ENCODE data around the gene KLHL8.

The KLHL8 gene

GRCh38 chr4:87220094-87220822 lies at the start of gene KLHL8:
Gene KLHL8 (minus strand): TSS chr4:87220618. CDS start chr4:87195539, 25,079 bp downstream.
- DNase-seq (ENCODE audit: low read depth, low spot score) = peak; percentile 43
- H3K36me3 ChIP-seq (ENCODE audit: control insufficient read depth, insufficient read depth, low read length) = no peaks in the 10 kb centered on the region
- no CpG with 5 or more reads among the region's 70 CpGs for WGBS (ENCODE audit: insufficient coverage, insufficient read length)
- peak within 1 kb of the TSS; percentile 74 for H3K4me3 ChIP-seq (ENCODE audit: low read length)
- H3K27me3 ChIP-seq (ENCODE audit: control insufficient read depth, insufficient read depth, low read length) = no peaks in the 10 kb centered on the region
- H3K4me1 ChIP-seq (ENCODE audit: control insufficient read depth, insufficient read depth, low read length) = no peaks in the 10 kb centered on the region
- no peak within 1 kb of the TSS for H3K27ac ChIP-seq (ENCODE audit: low read length)
- no peaks in the 10 kb centered on the region for H3K9me3 ChIP-seq (ENCODE audit: control insufficient read depth, insufficient read depth, low read length)

- H3K27ac ChIP-seq (ENCODE audit: low read length) = no peak overlapping the region
- DNase-seq (ENCODE audit: low read depth, low spot score) = peak; percentile 5
- no peaks in the 10 kb centered on the region for H3K36me3 ChIP-seq (ENCODE audit: control insufficient read depth, insufficient read depth, low read length)
- H3K4me1 ChIP-seq (ENCODE audit: control insufficient read depth, insufficient read depth, low read length) = peaks cover 1% of the 10 kb centered on the region; the same call in 1 of the 2 replicates
- H3K27me3 ChIP-seq (ENCODE audit: control insufficient read depth, insufficient read depth, low read length) = no peaks in the 10 kb centered on the region
- H3K4me3 ChIP-seq (ENCODE audit: low read length) = no peak overlapping the region
- no peaks in the 10 kb centered on the region for H3K9me3 ChIP-seq (ENCODE audit: control insufficient read depth, insufficient read depth, low read length)
- WGBS (ENCODE audit: insufficient coverage, insufficient read length) = no CpG with 5 or more reads among the region's 3 CpGs
These were observed 49.7 kb upstream of the KLHL8 start for GRCh38 chr4:87270144-87270543.

GRCh38 chr4:87268411-87268810 lies 48.0 kb upstream of the KLHL8 start:
- Histone ChIP-seq H3K36me3 (ENCODE audit: control insufficient read depth, insufficient read depth, low read length) (no peaks in the 10 kb centered on the region), H3K4me1 (ENCODE audit: control insufficient read depth, insufficient read depth, low read length) (peaks cover 1% of the 10 kb centered on the region; the same call in 1 of the 2 replicates), H3K27me3 (ENCODE audit: control insufficient read depth, insufficient read depth, low read length) (no peaks in the 10 kb centered on the region), H3K4me3 (ENCODE audit: low read length) (no peak overlapping the region), H3K27ac (ENCODE audit: low read length) (no peak overlapping the region), H3K9me3 (ENCODE audit: control insufficient read depth, insufficient read depth, low read length) (no peaks in the 10 kb centered on the region)
- WGBS (ENCODE audit: insufficient coverage, insufficient read length) = no CpG with 5 or more reads among the region's 5 CpGs
- DNase-seq (ENCODE audit: low read depth, low spot score) = no peak

- WGBS (ENCODE audit: insufficient coverage, insufficient read length) = 100% methylated on average over 2 of the region's 3 CpGs
- Histone ChIP-seq H3K36me3 (ENCODE audit: control insufficient read depth, insufficient read depth, low read length) (no peaks in the 10 kb centered on the region), H3K4me3 (ENCODE audit: low read length) (no peak overlapping the region), H3K27ac (ENCODE audit: low read length) (no peak overlapping the region), H3K9me3 (ENCODE audit: control insufficient read depth, insufficient read depth, low read length) (no peaks in the 10 kb centered on the region), H3K4me1 (ENCODE audit: control insufficient read depth, insufficient read depth, low read length) (peaks cover 1% of the 10 kb centered on the region; the same call in 1 of the 2 replicates), H3K27me3 (ENCODE audit: control insufficient read depth, insufficient read depth, low read length) (no peaks in the 10 kb centered on the region)
- no peak for DNase-seq (ENCODE audit: low read depth, low spot score)
These were observed 46.6 kb upstream of the KLHL8 start for GRCh38 chr4:87266986-87267385.

GRCh38 chr4:87262886-87263285 lies 42.5 kb upstream of the KLHL8 start:
- H3K27ac ChIP-seq (ENCODE audit: low read length) = no peak overlapping the region
- H3K36me3 ChIP-seq (ENCODE audit: control insufficient read depth, insufficient read depth, low read length) = no peaks in the 10 kb centered on the region
- no peak for DNase-seq (ENCODE audit: low read depth, low spot score)
- H3K27me3 ChIP-seq (ENCODE audit: control insufficient read depth, insufficient read depth, low read length) = no peaks in the 10 kb centered on the region
- no peaks in the 10 kb centered on the region for H3K9me3 ChIP-seq (ENCODE audit: control insufficient read depth, insufficient read depth, low read length)
- no CpG with 5 or more reads among the region's 1 CpG for WGBS (ENCODE audit: insufficient coverage, insufficient read length)
- H3K4me3 ChIP-seq (ENCODE audit: low read length) = no peak overlapping the region
- no peaks in the 10 kb centered on the region for H3K4me1 ChIP-seq (ENCODE audit: control insufficient read depth, insufficient read depth, low read length)

GRCh38 chr4:87260477-87260876 lies 40.1 kb upstream of the KLHL8 start:
- H3K4me3 ChIP-seq (ENCODE audit: low read length) = no peak overlapping the region
- no peaks in the 10 kb centered on the region for H3K27me3 ChIP-seq (ENCODE audit: control insufficient read depth, insufficient read depth, low read length)
- no CpG with 5 or more reads among the region's 2 CpGs for WGBS (ENCODE audit: insufficient coverage, insufficient read length)
- no peak overlapping the region for H3K27ac ChIP-seq (ENCODE audit: low read length)
- H3K4me1 ChIP-seq (ENCODE audit: control insufficient read depth, insufficient read depth, low read length) = no peaks in the 10 kb centered on the region
- DNase-seq (ENCODE audit: low read depth, low spot score) = no peak
- no peaks in the 10 kb centered on the region for H3K36me3 ChIP-seq (ENCODE audit: control insufficient read depth, insufficient read depth, low read length)
- H3K9me3 ChIP-seq (ENCODE audit: control insufficient read depth, insufficient read depth, low read length) = no peaks in the 10 kb centered on the region

GRCh38 chr4:87258677-87259076 lies 38.3 kb upstream of the KLHL8 start:
- no peaks in the 10 kb centered on the region for H3K36me3 ChIP-seq (ENCODE audit: control insufficient read depth, insufficient read depth, low read length)
- no peak overlapping the region for H3K4me3 ChIP-seq (ENCODE audit: low read length)
- no CpG with 5 or more reads among the region's 2 CpGs for WGBS (ENCODE audit: insufficient coverage, insufficient read length)
- H3K4me1 ChIP-seq (ENCODE audit: control insufficient read depth, insufficient read depth, low read length) = no peaks in the 10 kb centered on the region
- H3K27ac ChIP-seq (ENCODE audit: low read length) = no peak overlapping the region
- no peaks in the 10 kb centered on the region for H3K9me3 ChIP-seq (ENCODE audit: control insufficient read depth, insufficient read depth, low read length)
- no peaks in the 10 kb centered on the region for H3K27me3 ChIP-seq (ENCODE audit: control insufficient read depth, insufficient read depth, low read length)
- no peak for DNase-seq (ENCODE audit: low read depth, low spot score)

GRCh38 chr4:87257523-87257922 lies 37.1 kb upstream of the KLHL8 start:
- H3K4me1 ChIP-seq (ENCODE audit: control insufficient read depth, insufficient read depth, low read length) = no peaks in the 10 kb centered on the region

GRCh38 chr4:87255755-87256154 lies 35.3 kb upstream of the KLHL8 start:
- Histone ChIP-seq H3K4me1 (ENCODE audit: control insufficient read depth, insufficient read depth, low read length) (no peaks in the 10 kb centered on the region), H3K36me3 (ENCODE audit: control insufficient read depth, insufficient read depth, low read length) (no peaks in the 10 kb centered on the region), H3K27ac (ENCODE audit: low read length) (no peak overlapping the region), H3K27me3 (ENCODE audit: control insufficient read depth, insufficient read depth, low read length) (no peaks in the 10 kb centered on the region), H3K4me3 (ENCODE audit: low read length) (no peak overlapping the region), H3K9me3 (ENCODE audit: control insufficient read depth, insufficient read depth, low read length) (no peaks in the 10 kb centered on the region)
- no CpG with 5 or more reads among the region's 1 CpG for WGBS (ENCODE audit: insufficient coverage, insufficient read length)
- no peak for DNase-seq (ENCODE audit: low read depth, low spot score)

More at GRCh38 chr4:87257523-87257922, 37.1 kb upstream of the KLHL8 start:
- Histone ChIP-seq H3K36me3 (ENCODE audit: control insufficient read depth, insufficient read depth, low read length) (no peaks in the 10 kb centered on the region), H3K27me3 (ENCODE audit: control insufficient read depth, insufficient read depth, low read length) (no peaks in the 10 kb centered on the region), H3K4me3 (ENCODE audit: low read length) (no peak overlapping the region), H3K27ac (ENCODE audit: low read length) (no peak overlapping the region), H3K9me3 (ENCODE audit: control insufficient read depth, insufficient read depth, low read length) (no peaks in the 10 kb centered on the region)
- no CpG with 5 or more reads among the region's 3 CpGs for WGBS (ENCODE audit: insufficient coverage, insufficient read length)
- no peak for DNase-seq (ENCODE audit: low read depth, low spot score)

- no CpG with 5 or more reads among the region's 6 CpGs for WGBS (ENCODE audit: insufficient coverage, insufficient read length)
- Histone ChIP-seq H3K4me3 (ENCODE audit: low read length) (no peak overlapping the region), H3K36me3 (ENCODE audit: control insufficient read depth, insufficient read depth, low read length) (no peaks in the 10 kb centered on the region), H3K4me1 (ENCODE audit: control insufficient read depth, insufficient read depth, low read length) (no peaks in the 10 kb centered on the region), H3K27ac (ENCODE audit: low read length) (no peak overlapping the region), H3K9me3 (ENCODE audit: control insufficient read depth, insufficient read depth, low read length) (no peaks in the 10 kb centered on the region), H3K27me3 (ENCODE audit: control insufficient read depth, insufficient read depth, low read length) (no peaks in the 10 kb centered on the region)
- no peak for DNase-seq (ENCODE audit: low read depth, low spot score)
These were observed 30.7 kb upstream of the KLHL8 start for GRCh38 chr4:87251106-87251505.

- Histone ChIP-seq H3K27ac (ENCODE audit: low read length) (no peak overlapping the region), H3K4me1 (ENCODE audit: control insufficient read depth, insufficient read depth, low read length) (no peaks in the 10 kb centered on the region), H3K36me3 (ENCODE audit: control insufficient read depth, insufficient read depth, low read length) (no peaks in the 10 kb centered on the region), H3K4me3 (ENCODE audit: low read length) (no peak overlapping the region), H3K9me3 (ENCODE audit: control insufficient read depth, insufficient read depth, low read length) (no peaks in the 10 kb centered on the region), H3K27me3 (ENCODE audit: control insufficient read depth, insufficient read depth, low read length) (no peaks in the 10 kb centered on the region)
- WGBS (ENCODE audit: insufficient coverage, insufficient read length) = no CpG with 5 or more reads among the region's 5 CpGs
- DNase-seq (ENCODE audit: low read depth, low spot score) = no peak
These were observed 29.9 kb upstream of the KLHL8 start for GRCh38 chr4:87250294-87250693.
